IPS-NIHi7 (cell line): ENCODE results near the gene COA4.
"Not testable (repeated sequence)": the region's sequence is repeated elsewhere in the genome, so short reads cannot be mapped to it uniquely, and the experiment has no call there.

Experiments
- DNase-seq: peaks from one replicate; pipeline ENCODE4 v3.0.0; 2012; ENCODE audit warnings: mixed read lengths; ENCODE audit errors: extremely low spot score

Gene COA4

GRCh38 chr11:73876424-73877310 lies at the start of gene COA4, which contains the start of gene PAAF1:
COA4 (minus strand) TSS chr11:73876846; CDS start chr11:73873378, 3,468 bp downstream.
PAAF1 (plus strand) TSS chr11:73876999; CDS start chr11:73877022, 23 bp downstream.
- DNase-seq = peak; percentile 98

GRCh38 chr11:73921180-73921579 lies 44.5 kb upstream of the COA4 start:
- DNase-seq = no peak

- DNase-seq = no peak
Observed at GRCh38 chr11:73916435-73916834, 39.8 kb upstream of the COA4 start.

GRCh38 chr11:73914284-73914683 lies 37.6 kb upstream of the COA4 start:
- no peak for DNase-seq

GRCh38 chr11:73913472-73913871 lies 36.8 kb upstream of the COA4 start:
- no peak for DNase-seq

GRCh38 chr11:73912026-73912425 lies 35.4 kb upstream of the COA4 start:
- DNase-seq = no peak

- peak; percentile 38 for DNase-seq
Observed at GRCh38 chr11:73907191-73907590, 30.5 kb upstream of the COA4 start.

- no peak for DNase-seq
Observed at GRCh38 chr11:73902303-73902702, 25.7 kb upstream of the COA4 start.

GRCh38 chr11:73894725-73895335 lies 18.2 kb upstream of the COA4 start:
- DNase-seq = no peak

GRCh38 chr11:73893041-73893440 lies 16.4 kb upstream of the COA4 start:
- DNase-seq = no peak

GRCh38 chr11:73889536-73889935 lies 12.9 kb upstream of the COA4 start:
- no peak for DNase-seq

GRCh38 chr11:73889019-73889418 lies 12.4 kb upstream of the COA4 start:
- no peak for DNase-seq

- no peak for DNase-seq
Observed at GRCh38 chr11:73888244-73888643, 11.6 kb upstream of the COA4 start.

GRCh38 chr11:73883856-73884255 lies 7.2 kb upstream of the COA4 start:
- DNase-seq = no peak

- DNase-seq = not testable (repeated sequence)
Observed at GRCh38 chr11:73880449-73880848, 3.8 kb upstream of the COA4 start.

- DNase-seq = no peak
Observed at GRCh38 chr11:73878771-73879170, 2.1 kb upstream of the COA4 start.

- no peak for DNase-seq
Observed at GRCh38 chr11:73875840-73876239, 806 bp downstream of the COA4 start.

- no peak for DNase-seq
Observed at GRCh38 chr11:73875380-73875779, 1.3 kb downstream of the COA4 start.

GRCh38 chr11:73872749-73873357 lies 3.8 kb downstream of the COA4 start:
- no peak for DNase-seq

GRCh38 chr11:73870261-73870660 lies 6.4 kb downstream of the COA4 start:
- no peak for DNase-seq

- no peak for DNase-seq
Observed at GRCh38 chr11:73869332-73869949, 7.2 kb downstream of the COA4 start.

GRCh38 chr11:73866586-73866996 lies 10.1 kb downstream of the COA4 start:
- peak; percentile 14 for DNase-seq
